ENCODE measurements around the gene TRIM17. TPM values are rescaled to one million over a fixed set of nuclear protein-coding genes. Genes with fewer than 3 reads are reported as not detected.

The TRIM17 gene
- polyA plus RNA-seq, 1 of the 3 experiments (the other 2 are of a cell fraction): 1.6 TPM

DNA sequence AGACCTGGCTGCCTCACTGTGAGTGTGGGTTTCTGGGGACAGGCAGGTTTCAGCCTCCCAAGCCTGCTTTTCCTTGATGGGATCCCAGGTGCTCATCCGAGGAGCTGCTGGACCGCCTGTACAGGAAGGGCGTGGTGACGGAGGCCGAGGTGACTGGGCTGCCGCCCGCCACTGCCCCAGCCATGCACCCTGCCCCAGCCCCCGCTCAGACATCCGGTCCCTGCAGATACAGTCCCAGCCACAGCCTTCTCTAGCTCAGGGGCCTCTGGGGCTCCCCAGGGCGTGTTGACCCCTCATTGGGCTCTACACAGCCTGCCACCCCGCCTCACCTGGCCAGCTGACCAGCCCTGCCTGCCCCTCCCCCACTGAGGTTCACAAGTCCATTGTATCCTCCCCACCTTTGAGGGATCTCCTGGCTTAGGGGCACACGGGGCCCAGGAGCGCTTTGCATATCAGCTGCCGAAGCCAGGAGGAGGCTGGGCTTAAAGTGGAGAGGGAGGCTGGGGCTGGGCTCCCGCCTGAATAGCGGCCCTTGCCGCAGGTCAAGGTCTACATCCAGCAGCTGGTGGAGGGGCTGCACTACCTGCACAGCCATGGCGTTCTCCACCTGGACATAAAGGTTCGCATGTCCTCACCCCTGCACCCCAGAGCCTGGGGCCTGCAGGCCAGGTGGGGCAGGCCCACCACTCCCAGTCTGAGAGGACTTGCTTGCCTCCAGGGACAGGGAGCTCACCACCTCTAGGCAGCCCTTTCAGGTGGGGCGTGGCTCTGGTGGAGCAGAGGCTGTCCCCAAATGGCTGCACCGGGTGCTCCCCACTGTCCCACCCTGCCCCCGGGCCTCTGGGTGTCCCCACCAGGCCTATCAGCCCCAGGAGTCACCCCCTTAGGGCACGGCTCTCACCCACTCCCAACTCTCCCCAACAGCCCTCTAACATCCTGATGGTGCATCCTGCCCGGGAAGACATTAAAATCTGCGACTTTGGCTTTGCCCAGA, 48.6 kb downstream of the TRIM17 start:
- ChIA-PET POLR2A (no interaction called here), CTCF (interaction anchor here (0.6 kb wide), 1 partner anchor 37 kb away, joined by 3 read pairs; no protein-coding TSS in a partner anchor)
- Histone ChIP-seq H3K9me2 (no peaks in the 10 kb centered on the region), H4K20me1 (ENCODE audit: insufficient read depth) (no peaks in the 10 kb centered on the region), H3F3A (replicated peaks; ENCODE audit: insufficient read depth) (no peaks in the 10 kb centered on the region), H3K4me2 (no peak overlapping the region), H3K9me3 (no peaks in the 10 kb centered on the region), H3K27me3 (ENCODE audit: insufficient read depth) (no peaks in the 10 kb centered on the region), H3K4me1 (ENCODE audit: control insufficient read depth in 1 of 2, insufficient read depth in 2 of 2, low read depth in 1 of 2, low read length in 1 of 2) (no peaks in the 10 kb centered on the region; a peak in 1 of 4 replicates), H3K36me3 (replicated peaks in 1 of 2; ENCODE audit: control insufficient read depth in 1 of 2, insufficient read depth in 2 of 2, low read length in 1 of 2) (no peaks in the 10 kb centered on the region), H3K27ac (ENCODE audit: low read depth in 2 of 2, low read length in 1 of 2) (no peak overlapping the region), H3K79me2 (ENCODE audit: insufficient read depth) (no peaks in the 10 kb centered on the region), H2AFZ (ENCODE audit: low read depth) (no peak overlapping the region), H3K4me3 (ENCODE audit: low read depth in 2 of 2, low read length in 1 of 2) (no peak overlapping the region), H3K9ac (no peak overlapping the region)
- no peak for DNase-seq
- TF ChIP-seq SIN3A (IDR thresholded peaks at IDR 0.05; ENCODE audit: borderline replicate concordance, low read depth, low read length) (no peak), TEAD4 (IDR thresholded peaks at IDR 0.05; ENCODE audit: borderline replicate concordance, insufficient read depth) (no peak)
- TF ChIP-seq, protein P1, sequence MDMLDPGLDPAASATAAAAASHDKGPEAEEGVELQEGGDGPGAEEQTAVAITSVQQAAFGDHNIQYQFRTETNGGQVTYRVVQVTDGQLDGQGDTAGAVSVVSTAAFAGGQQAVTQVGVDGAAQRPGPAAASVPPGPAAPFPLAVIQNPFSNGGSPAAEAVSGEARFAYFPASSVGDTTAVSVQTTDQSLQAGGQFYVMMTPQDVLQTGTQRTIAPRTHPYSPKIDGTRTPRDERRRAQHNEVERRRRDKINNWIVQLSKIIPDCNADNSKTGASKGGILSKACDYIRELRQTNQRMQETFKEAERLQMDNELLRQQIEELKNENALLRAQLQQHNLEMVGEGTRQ (IDR thresholded peaks at IDR 0.05; ENCODE audit: borderline replicate concordance, low read depth, low read length): no peak
- 60% methylated on average over 8 of the region's 25 CpGs for WGBS (ENCODE audit: low lambda C conversion rate)

DNA sequence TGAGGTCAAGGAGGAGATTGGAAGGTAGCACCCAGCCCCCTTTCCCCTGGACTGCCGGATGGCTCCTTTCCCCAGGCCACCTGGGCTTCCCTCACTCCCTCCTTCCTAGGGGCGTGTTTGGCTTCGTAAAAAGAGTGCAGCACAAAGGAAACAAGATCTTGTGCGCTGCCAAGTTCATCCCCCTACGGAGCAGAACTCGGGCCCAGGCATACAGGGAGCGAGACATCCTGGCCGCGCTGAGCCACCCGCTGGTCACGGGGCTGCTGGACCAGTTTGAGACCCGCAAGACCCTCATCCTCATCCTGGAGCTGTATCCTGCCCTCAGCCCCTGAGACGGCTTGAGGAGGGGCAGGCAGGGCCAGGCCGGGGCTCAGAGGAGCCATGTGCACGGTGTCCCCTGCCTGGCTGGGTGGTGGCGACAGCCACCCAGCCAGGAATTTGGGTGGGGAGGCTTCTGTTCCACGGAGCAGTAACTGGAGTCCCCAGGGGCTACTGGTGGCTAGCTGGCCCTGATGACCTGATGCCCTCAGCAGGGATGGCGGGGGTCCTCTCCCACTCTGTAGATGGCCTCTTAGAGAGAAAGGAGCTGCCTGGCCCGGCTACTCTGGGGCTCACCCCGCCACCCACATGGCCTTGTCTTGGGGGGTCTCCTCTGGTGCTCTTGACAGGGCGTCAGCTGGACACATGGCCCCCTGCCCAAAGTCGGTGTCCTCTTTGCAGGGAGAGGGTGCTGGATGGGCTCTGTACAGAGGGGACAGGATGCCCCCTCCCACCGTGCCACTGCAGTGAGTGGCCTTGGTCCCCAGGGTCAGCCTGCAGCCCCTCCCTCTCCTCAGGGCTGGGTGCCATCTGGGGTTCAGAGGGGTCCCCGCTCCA, 49.6 kb downstream of the TRIM17 start:
- Histone ChIP-seq H3K4me1 (ENCODE audit: control insufficient read depth in 1 of 2, insufficient read depth in 2 of 2, low read depth in 1 of 2, low read length in 1 of 2) (no peaks in the 10 kb centered on the region; a peak in 1 of 4 replicates), H3K27ac (ENCODE audit: low read depth in 2 of 2, low read length in 1 of 2) (no peak overlapping the region), H3K9me3 (no peaks in the 10 kb centered on the region), H3F3A (replicated peaks; ENCODE audit: insufficient read depth) (no peaks in the 10 kb centered on the region), H3K9ac (no peak overlapping the region), H4K20me1 (ENCODE audit: insufficient read depth) (no peaks in the 10 kb centered on the region), H3K79me2 (ENCODE audit: insufficient read depth) (no peaks in the 10 kb centered on the region), H2AFZ (ENCODE audit: low read depth) (no peak overlapping the region), H3K9me2 (no peaks in the 10 kb centered on the region), H3K36me3 (replicated peaks in 1 of 2; ENCODE audit: control insufficient read depth in 1 of 2, insufficient read depth in 2 of 2, low read length in 1 of 2) (no peaks in the 10 kb centered on the region), H3K4me3 (ENCODE audit: low read depth in 2 of 2, low read length in 1 of 2) (no peak overlapping the region), H3K27me3 (ENCODE audit: insufficient read depth) (no peaks in the 10 kb centered on the region), H3K4me2 (no peak overlapping the region)
- CTCF ChIA-PET: interaction anchor here (0.6 to 1.4 kb wide), 2 partner anchors 11 to 36 kb away, joined by 3 to 5 read pairs; no protein-coding TSS in a partner anchor
- no peak for DNase-seq
- TF ChIP-seq RCOR1 (IDR thresholded peaks at IDR 0.05; ENCODE audit: low read length) (no peak), YY1 (IDR thresholded peaks at IDR 0.05; ENCODE audit: low read depth) (no peak), CHD2 (IDR thresholded peaks at IDR 0.05; ENCODE audit: low read length, partially characterized antibody) (no peak), EZH2phosphoT487 (IDR thresholded peaks at IDR 0.05; ENCODE audit: borderline replicate concordance, low read depth) (no peak), MXI1 (IDR thresholded peaks at IDR 0.05; ENCODE audit: low read depth, low read length) (no peak), POLR2AphosphoS5 (IDR thresholded peaks at IDR 0.05; ENCODE audit: low read depth, low read length) (no peak)
- TF ChIP-seq, protein P2, sequence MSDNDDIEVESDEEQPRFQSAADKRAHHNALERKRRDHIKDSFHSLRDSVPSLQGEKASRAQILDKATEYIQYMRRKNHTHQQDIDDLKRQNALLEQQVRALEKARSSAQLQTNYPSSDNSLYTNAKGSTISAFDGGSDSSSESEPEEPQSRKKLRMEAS (IDR thresholded peaks at IDR 0.05; ENCODE audit: low read depth): no peak
- 67% methylated on average over 7 of the region's 24 CpGs for WGBS (ENCODE audit: low lambda C conversion rate)
- POLR2A ChIA-PET: no interaction called here
